IMR-90 (cell line): ENCODE data around the gene RHBDD1. TPM values are rescaled to one million over a fixed set of nuclear protein-coding genes. Genes with fewer than 3 reads are reported as not detected.

Source experiments
- ATAC-seq: fragments of 200-7000 bp; cut with Tn5 transposase; 2 replicates; pipeline ENCODE4 v1.9.1; 2020; ENCODE audit warnings: low read depth, mild to moderate bottlenecking, moderate library complexity
- BruUV-seq: library from RNA; stranded (reverse); fragments of 400-500 nt; replicated peaks from 2 replicates; lab custom pipeline; 2021; lab: Mats Ljungman, UMichigan
- CTCF ChIA-PET: fragments of 300-600 bp; formaldehyde crosslinking; extraction: SDS; loops from one replicate; lab custom pipeline; 2021; ENCODE audit warnings: antibody characterized with exemption; lab: Yijun Ruan, JAX
- POLR2A ChIA-PET: fragments of 300-600 bp; sonication (Branson Sonifier 250); formaldehyde crosslinking; loops from one replicate; lab custom pipeline; 2022; ENCODE audit warnings: antibody characterized with exemption; ENCODE audit not compliant: unreplicated experiment; lab: Charles Lee
- DNase-seq: peaks from one replicate; pipeline ENCODE4 v3.0.0; 2013
- H2AFZ ChIP-seq: replicated peaks from 2 replicates; pipeline ENCODE3; 2013; ENCODE audit warnings: low read length, mild to moderate bottlenecking; ENCODE audit not compliant: poor library complexity
- H2AK5ac ChIP-seq: 2 replicates; pipeline ENCODE4 v1.6.1; 2013; ENCODE audit warnings: low read depth, low read length, inconsistent platforms
- H2AK9ac ChIP-seq: replicated peaks from 2 replicates; pipeline ENCODE3; 2013; ENCODE audit warnings: mild to moderate bottlenecking, low read depth, low read length, moderate library complexity; ENCODE audit not compliant: poor library complexity
- H2BK120ac ChIP-seq: 2 replicates; pipeline ENCODE4 v1.6.1; 2013; ENCODE audit warnings: low read depth, low read length, inconsistent platforms
- H2BK15ac ChIP-seq: 3 replicates; pipeline ENCODE4 v1.6.1; 2013; ENCODE audit warnings: low read depth, low read length, inconsistent platforms
- H2BK20ac ChIP-seq: 2 replicates; pipeline ENCODE4 v1.6.1; 2013; ENCODE audit warnings: low read depth, mild to moderate bottlenecking, inconsistent platforms, low read length, moderate library complexity
- H2BK5ac ChIP-seq: 2 replicates; pipeline ENCODE4 v1.6.1; 2013; ENCODE audit warnings: mild to moderate bottlenecking, low read depth, low read length, inconsistent platforms; ENCODE audit not compliant: poor library complexity, severe bottlenecking
- H3K14ac ChIP-seq: replicated peaks from 2 replicates; pipeline ENCODE4 v1.6.1; 2013; ENCODE audit warnings: low read depth, low read length, inconsistent platforms
- H3K18ac ChIP-seq: 2 replicates; pipeline ENCODE4 v1.6.1; 2013; ENCODE audit warnings: low read depth, low read length, control low read depth
- H3K23ac ChIP-seq: 2 replicates; pipeline ENCODE4 v1.6.1; 2013; ENCODE audit warnings: low read depth, low read length, inconsistent platforms
- H3K27ac ChIP-seq: 2 replicates; pipeline ENCODE4 v1.5.1; 2013; ENCODE audit warnings: mild to moderate bottlenecking, control low read depth, low read length; ENCODE audit not compliant: insufficient read depth
- H3K27me3 ChIP-seq: 2 replicates; pipeline ENCODE4 v1.6.1; 2013; ENCODE audit warnings: low read length; ENCODE audit not compliant: control insufficient read depth, insufficient read depth
- H3K36me3 ChIP-seq: 2 replicates; pipeline ENCODE4 v1.6.1; 2013; ENCODE audit warnings: low read length, mixed read lengths; ENCODE audit not compliant: control insufficient read depth, insufficient read depth
- H3K4ac ChIP-seq: 2 replicates; pipeline ENCODE4 v1.6.1; 2013; ENCODE audit warnings: low read depth, low read length, inconsistent platforms
- H3K4me1 ChIP-seq: 2 replicates; pipeline ENCODE4 v1.6.1; 2013; ENCODE audit warnings: low read length, mixed read lengths; ENCODE audit not compliant: control insufficient read depth, insufficient read depth
- H3K4me2 ChIP-seq: 2 replicates; pipeline ENCODE4 v1.6.1; 2013; ENCODE audit warnings: low read depth, mild to moderate bottlenecking, control low read depth, low read length, moderate library complexity
- H3K4me3 ChIP-seq: 2 replicates; pipeline ENCODE4 v1.5.1; 2013; ENCODE audit warnings: low read depth, mild to moderate bottlenecking, control low read depth, low read length, moderate library complexity; ENCODE audit not compliant: insufficient read depth
- H3K56ac ChIP-seq: 2 replicates; pipeline ENCODE4 v1.6.1; 2013; ENCODE audit warnings: low read length, inconsistent platforms; ENCODE audit not compliant: insufficient read depth; ENCODE audit errors: extremely low read depth
- H3K79me1 ChIP-seq, 2 experiments: 2 replicates each; pipeline ENCODE4 v1.6.1; 2013; ENCODE audit warnings: low read length in 2 of 2, inconsistent platforms in 1 of 2, low read depth in 1 of 2
- H3K9ac ChIP-seq: 2 replicates; pipeline ENCODE4 v1.6.1; 2013; ENCODE audit warnings: low read depth, low read length, control low read depth
- H3K9me1 ChIP-seq: 2 replicates; pipeline ENCODE4 v1.6.1; 2013; ENCODE audit warnings: low read length, inconsistent platforms; ENCODE audit not compliant: insufficient read depth
- H3K9me3 ChIP-seq: 2 replicates; pipeline ENCODE4 v1.6.1; 2013; ENCODE audit warnings: low read length; ENCODE audit not compliant: control insufficient read depth, insufficient read depth
- H4K20me1 ChIP-seq: 2 replicates; pipeline ENCODE4 v1.6.1; 2013; ENCODE audit warnings: low read length, inconsistent platforms; ENCODE audit not compliant: insufficient read depth
- H4K5ac ChIP-seq: 2 replicates; pipeline ENCODE4 v1.6.1; 2013; ENCODE audit warnings: mild to moderate bottlenecking, low read depth, low read length, control low read depth
- H4K8ac ChIP-seq, 2 experiments: 2 replicates each; pipeline ENCODE4 v1.6.1; 2013; ENCODE audit warnings: low read depth in 2 of 2, low read length in 2 of 2, control low read depth in 1 of 2, inconsistent platforms in 1 of 2
- H4K91ac ChIP-seq: 2 replicates; pipeline ENCODE4 v1.6.1; 2013; ENCODE audit warnings: low read depth, low read length, inconsistent platforms; ENCODE audit not compliant: insufficient read depth
- BHLHE40 ChIP-seq: fragments of 150-350 bp; IDR thresholded peaks from 2 replicates; pipeline ENCODE4 v1.6.1; 2016; ENCODE audit warnings: mild to moderate bottlenecking, low read depth, low read length
- CEBPB ChIP-seq: IDR thresholded peaks from 2 replicates; pipeline ENCODE4 v1.6.1; 2012; ENCODE audit warnings: low read depth, low read length, improper control_type of control experiment
- CHD1 ChIP-seq: IDR thresholded peaks from 2 replicates; pipeline ENCODE4 v1.6.1; 2012; ENCODE audit warnings: low read depth, low read length, improper control_type of control experiment
- ELK1 ChIP-seq: fragments of 150-350 bp; IDR thresholded peaks from 2 replicates; pipeline ENCODE4 v1.6.1; 2016; ENCODE audit warnings: low read depth, mild to moderate bottlenecking, low read length, moderate library complexity, borderline replicate concordance
- FOS ChIP-seq: fragments of 150-350 bp; IDR thresholded peaks from 2 replicates; pipeline ENCODE4 v1.6.1; 2016; ENCODE audit warnings: low read depth, low read length
- MAFK ChIP-seq: IDR thresholded peaks from 2 replicates; pipeline ENCODE4 v1.6.1; 2012; ENCODE audit warnings: low read depth, low read length, improper control_type of control experiment
- MAZ ChIP-seq: IDR thresholded peaks from 2 replicates; pipeline ENCODE4 v1.6.1; 2012; ENCODE audit warnings: low read depth, mild to moderate bottlenecking, low read length, improper control_type of control experiment, moderate library complexity, borderline replicate concordance
- MXI1 ChIP-seq: IDR thresholded peaks from 2 replicates; pipeline ENCODE4 v1.6.1; 2012; ENCODE audit warnings: low read depth, mild to moderate bottlenecking, low read length, moderate library complexity, borderline replicate concordance
- NFE2L2 ChIP-seq: fragments of 150-350 bp; IDR thresholded peaks from 2 replicates; pipeline ENCODE4 v1.6.1; 2016; ENCODE audit warnings: low read depth, mild to moderate bottlenecking, low read length
- POLR2A ChIP-seq: IDR thresholded peaks from 2 replicates; pipeline ENCODE4 v1.6.1; 2012; ENCODE audit warnings: mild to moderate bottlenecking, low read depth, low read length
- RAD21 ChIP-seq: IDR thresholded peaks from 2 replicates; pipeline ENCODE4 v1.6.1; 2012; ENCODE audit warnings: low read length, improper control_type of control experiment
- RCOR1 ChIP-seq: IDR thresholded peaks from 2 replicates; pipeline ENCODE4 v1.6.1; 2012; ENCODE audit warnings: mild to moderate bottlenecking, low read length, improper control_type of control experiment; ENCODE audit not compliant: insufficient replicate concordance
- RFX5 ChIP-seq: IDR thresholded peaks from 2 replicates; pipeline ENCODE4 v1.8.0; 2012; ENCODE audit warnings: low read depth, mild to moderate bottlenecking, low read length, moderate library complexity
- SMC3 ChIP-seq: fragments of 150-350 bp; IDR thresholded peaks from 2 replicates; pipeline ENCODE4 v1.6.1; 2016; ENCODE audit warnings: low read depth, mild to moderate bottlenecking, antibody characterized with exemption, low read length, moderate library complexity
- USF2 ChIP-seq: fragments of 150-350 bp; IDR thresholded peaks from 2 replicates; pipeline ENCODE4 v1.6.1; 2017; ENCODE audit warnings: mild to moderate bottlenecking, antibody characterized with exemption, low read length, low read depth
- WGBS, 2 experiments: methylation state at CpG; one replicate each; pipeline versions ENCODE4 v1.1.5 to v1.1.7; 2013; ENCODE audit warnings: missing lambda C conversion rate in 2 of 2; ENCODE audit not compliant: insufficient read length in 1 of 2; ENCODE audit errors: extremely low coverage in 2 of 2; 5-methylcytosine and 5-hydroxymethylcytosine counted together
- dilution Hi-C: fragments of 300-500 bp; cut with HindIII; formaldehyde crosslinking; loops from one replicate; pipeline ENCODE4 v1.14.3; 2018; ENCODE audit warnings: low sequenced_read_pairs; ENCODE audit not compliant: unreplicated experiment
- in situ Hi-C: fragments of 300-500 bp; cut with MboI; formaldehyde crosslinking; loops from 3 replicates; pipeline ENCODE4 v1.14.3; 2019; ENCODE audit warnings: low sequenced_read_pairs, inconsistent platforms, mixed read lengths
- intact Hi-C: fragments of 100-400 bp; cut with micrococcal nuclease; formaldehyde crosslinking; loops from 2 replicates; pipeline ENCODE4 v1.10.0; 2022
- polyA plus RNA-seq, 3 experiments: library from polyadenylated mRNA; depleted of rRNA; stranded (reverse); fragments of >200 nt; gene quantifications; 2 replicates each; pipeline ENCODE4 v1.2.3, GENCODE V29; 2012; ENCODE audit warnings: low replicate concordance in 1 of 3
- total RNA-seq: library from RNA; depleted of rRNA; stranded (reverse); fragments of >200 nt; gene quantifications from 2 replicates; pipeline ENCODE4 v1.2.3, GENCODE V29; 2012

RHBDD1 gene
- total and polyA plus RNA-seq, 2 of the 4 experiments (the other 2 are of a cell fraction), result 9.7 to 14.0 TPM

GRCh38 chr2:226799976-226800940, 35.6 kb upstream of the RHBDD1 start:
- no TSS peak for BruUV-seq
- Histone ChIP-seq H3K4me2 (peak overlapping the region; percentile 80), H3K4ac (peak overlapping the region; percentile 91), H4K20me1 (peaks cover 17% of the 10 kb centered on the region), H3K23ac (peak overlapping the region; percentile 79), H3K4me1 (peaks cover 2% of the 10 kb centered on the region; the same call in 1 of the 2 replicates), H3K79me1 (peaks cover 4 to 25% of the 10 kb centered on the region in 2 experiments), H2BK15ac (peak overlapping the region; percentile 37; the same call in 1 of the 3 replicates), H3K4me3 (peak overlapping the region; percentile 78), H3K9me3 (no peaks in the 10 kb centered on the region), H4K5ac (peak overlapping the region; percentile 31), H3K36me3 (peaks cover 30% of the 10 kb centered on the region), H3K56ac (peak overlapping the region; percentile 52), H2BK120ac (peak overlapping the region; percentile 83), H3K9ac (peak overlapping the region; percentile 69), H3K14ac (peak overlapping the region; percentile 41), H2AK5ac (peak overlapping the region; percentile 78; the same call in 1 of the 2 replicates), H2AFZ (peak overlapping the region; percentile 86), H3K27me3 (no peaks in the 10 kb centered on the region), H4K91ac (peak overlapping the region; percentile 48), H2AK9ac (peak overlapping the region; percentile 75), H3K18ac (peak overlapping the region; percentile 22), H3K9me1 (no peaks in the 10 kb centered on the region), H3K27ac (peak overlapping the region; percentile 83), H2BK5ac (peak overlapping the region; percentile 99), H2BK20ac (peak overlapping the region; percentile 66; the same call in 1 of the 2 replicates), H4K8ac (peak overlapping the region; percentile 58 to 91)
- intact Hi-C loops, result loop anchor here (1.0 to 10.0 kb wide), 4 partner anchors 185 to 911 kb away; no protein-coding TSS in a partner anchor
- ChIA-PET POLR2A (interaction anchor here (0.6 to 1.1 kb wide), 6 partner anchors 11 to 368 kb away, joined by 3 to 11 read pairs (median 4); no protein-coding TSS in a partner anchor), CTCF (interaction anchor here (0.5 to 1.3 kb wide), 5 partner anchors 20 to 911 kb away, joined by 3 to 5 read pairs (median 3); no protein-coding TSS in a partner anchor)
- DNase-seq, result peak; percentile 23
- in situ Hi-C loops, result loop anchor here (5.0 to 25.0 kb wide), 6 partner anchors 145 to 1688 kb away; no protein-coding TSS in a partner anchor
- dilution Hi-C loops, result no loop called here
- ATAC-seq, result no peak
- 21% methylated on average over 4 of the region's 39 CpGs; no CpG with 5 or more reads in 1 of the 2 experiments for WGBS, 2 experiments
- TF ChIP-seq POLR2A (no peak), CEBPB (no peak), MAZ (no peak), CHD1 (no peak), SMC3 (no peak), MAFK (no peak), BHLHE40 (no peak), MXI1 (no peak), RAD21 (no peak), RCOR1 (no peak), NFE2L2 (no peak), FOS (no peak), ELK1 (no peak), RFX5 (no peak), USF2 (no peak)
